Heart left ventricle (tissue), 16 donors: ENCODE measurements around the gene HK3. TPM values are rescaled to one million over a fixed set of nuclear protein-coding genes. Genes with fewer than 3 reads are reported as not detected.

Experiments used
- ATAC-seq, 4 donors: fragments of 200-7000 bp; cut with Tn5 transposase; one replicate each; pipeline ENCODE4 v1.9.1; 2020 to 2022; ENCODE audit warnings: moderate library complexity in 4 of 4, mild to moderate bottlenecking in 3 of 4, moderate number of reproducible peaks in 1 of 4
- DNase-seq, 5 donors: peaks; one replicate each; pipeline ENCODE4 v3.0.0-alpha.2; 2020
- H3K27ac ChIP-seq, 12 donors: fragments of 200-600 bp; sonication (generic) in 4 of 12; one replicate each; pipeline versions ENCODE4 v1.5.0 to v1.8.0; 2016 to 2022; ENCODE audit warnings: mild to moderate bottlenecking in 2 of 12
- H3K27me3 ChIP-seq, 9 donors: fragments of 200-600 bp; sonication (generic) in 2 of 9; one replicate each; pipeline versions ENCODE4 v1.5.1 to v1.8.0; 2016 to 2022; ENCODE audit warnings: mild to moderate bottlenecking in 3 of 9
- H3K36me3 ChIP-seq, 9 donors: fragments of 200-600 bp; sonication (generic) in 2 of 9; one replicate each; pipeline versions ENCODE4 v1.5.0 to v1.8.0; 2018 to 2022; ENCODE audit warnings: mild to moderate bottlenecking in 2 of 9
- H3K4me1 ChIP-seq, 12 donors: fragments of 200-600 bp; sonication (generic) in 4 of 12; one replicate each; pipeline versions ENCODE4 v1.5.0 to v1.8.0; 2016 to 2022; ENCODE audit warnings: mild to moderate bottlenecking in 3 of 12
- H3K4me3 ChIP-seq, 12 donors: fragments of 200-600 bp; sonication (generic) in 4 of 12; one replicate each; pipeline versions ENCODE4 v1.5.0 to v1.8.0; 2017 to 2022; ENCODE audit warnings: mild to moderate bottlenecking in 9 of 12, moderate library complexity in 4 of 12
- H3K9me3 ChIP-seq, 12 donors: fragments of 200-600 bp; sonication (generic) in 4 of 12; one replicate each; pipeline versions ENCODE4 v1.5.0 to v1.8.0; 2016 to 2022; ENCODE audit warnings: mild to moderate bottlenecking in 1 of 12
- CTCF ChIP-seq, 12 donors: fragments of 200-600 bp; sonication (generic) in 4 of 12; IDR thresholded peaks; one replicate each; pipeline versions ENCODE4 v1.5.0 to v1.8.0; 2018 to 2022; ENCODE audit warnings: antibody characterized with exemption in 12 of 12, mild to moderate bottlenecking in 5 of 12
- POLR2A ChIP-seq, 2 donors: fragments of 450-650 bp; IDR thresholded peaks; one replicate each; pipeline ENCODE4 v1.6.1; 2017; ENCODE audit warnings: antibody characterized with exemption in 2 of 2, mild to moderate bottlenecking in 2 of 2, moderate library complexity in 2 of 2
- WGBS, 4 donors: extraction: QIAGEN DNeasy Blood & Tissue Kit in 2 of 4; methylation state at CpG; one replicate each; pipeline versions ENCODE4 v1.1.5 to v1.1.7; 2013 to 2018; 5-methylcytosine and 5-hydroxymethylcytosine counted together
- intact Hi-C, 10 donors: fragments of 100-400 bp; cut with DNase I; formaldehyde crosslinking; loops; one replicate each; pipeline versions ENCODE4 v1.11.1 to v1.14.2; 2022
- polyA plus RNA-seq, 2 donors: library from polyadenylated mRNA; stranded (reverse); fragments of 200-250 nt; gene quantifications; one replicate each; pipeline ENCODE4 v1.2.3, GENCODE V29; 2013
- total RNA-seq, 9 donors: library from RNA; depleted of rRNA in 2 of 9; stranded (reverse); fragments of >200 nt in 2 of 9; fragmentation: NEBNext Ultra II Directional in 3 of 9; extraction: Animal tissue kit (Norgen Biotek cat#: 25700) in 3 of 9; gene quantifications; one replicate each; pipeline versions ENCODE4 v1.1.0 to v1.2.4, GENCODE V29; 2016 to 2023
- donor health status: ischemic (EF 13 %, LVEDD 7.1; RV severe dilation, severe dysfunction).
- donor health status: healthy with polysubstance abuse.
- donor health status: DM: no; HTN: yes; CAD: no.
- donor health status: DM: no; HTN: no; CAD: no.
- donor health status: ischemic (EF 25% LVEDD 6.9; RV normal size, moderate dysfunction).
- donor health status: ischemic (EF 25% LVEDD 5.7; RV mildly dilated, moderate dysfunction).
- donor health status: healthy.
- donor health status: DM: yes; HTN: yes; CAD: no.
- donor health status: ischemic (EF 35%, LVEDD 5.7; RV mildly dilated, moderate dysfunction).
- donor health status: nonischemic (EF 11% LVEDD 7.7; RV severe dilation, severe dysfunction).
- donor health status: DM: yes; HTN: yes; CAD: no.
- donor health status: PGD.
- donor health status: ischemic (EF 29% LVEDD 5.4; RV normal size, mild dysfunction).
- donor health status: nonischemic (EF 23%, LVEDD 6.1; RV moderate dilation, normal function).

Gene HK3
- total and polyA plus RNA-seq, 11 donors = 0.46 to 44.0 (median 2.5) TPM

GRCh38 chr5:176934309-176934930, 35.3 kb upstream of the HK3 start:
- no peak for ATAC-seq
- Histone ChIP-seq H3K4me3 (no peak overlapping the region), H3K4me1 (peaks cover 0 to 17% (median 0%) of the 10 kb centered on the region in 12 donors), H3K9me3 (no peaks in the 10 kb centered on the region), H3K27ac (no peak overlapping the region), H3K36me3 (peaks cover 0 to 92% (median 68%) of the 10 kb centered on the region in 9 donors), H3K27me3 (no peaks in the 10 kb centered on the region)
- no peak for DNase-seq
- TF ChIP-seq CTCF (IDR thresholded peaks at IDR 0.05) (no peak), POLR2A (IDR thresholded peaks at IDR 0.05) (no peak)
- intact Hi-C loops = no loop called here
- 87 to 96% (median 94%) methylated on average over 7 of the region's 7 CpGs for WGBS, 4 donors

DNA sequence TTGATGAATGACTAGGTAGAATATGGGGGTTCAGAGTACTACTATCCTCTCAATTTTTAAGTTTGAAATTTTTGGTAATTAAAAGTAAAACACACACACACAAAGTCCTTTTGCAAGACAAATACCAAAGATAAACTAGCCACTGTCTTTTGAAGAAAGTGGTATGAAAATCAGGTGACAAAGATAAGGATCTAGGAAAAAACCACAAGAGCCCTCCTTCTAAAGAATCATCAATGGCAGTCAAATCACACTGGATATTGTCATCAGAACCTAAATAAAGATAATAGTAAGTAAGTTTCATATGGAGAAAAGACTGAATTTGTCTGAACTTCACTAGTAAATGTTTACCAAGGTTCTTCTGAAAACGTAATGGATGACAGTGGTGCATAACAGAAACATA, 30.5 kb upstream of the HK3 start:
- TF ChIP-seq CTCF (IDR thresholded peaks at IDR 0.05) (no peak), POLR2A (IDR thresholded peaks at IDR 0.05) (no peak)
- WGBS, 4 donors = 95 to 98% (median 95%) methylated on average over 1 of the region's 1 CpG
- DNase-seq (no peak), ATAC-seq (no peak)
- intact Hi-C loops = no loop called here
- no peak overlapping the region for H3K4me3 ChIP-seq
- H3K9me3 ChIP-seq = no peaks in the 10 kb centered on the region
- H3K27ac ChIP-seq = no peak overlapping the region
- H3K4me1 ChIP-seq = no peaks in the 10 kb centered on the region
- no peaks in the 10 kb centered on the region for H3K27me3 ChIP-seq
- peaks cover 0 to 75% (median 45%) of the 10 kb centered on the region in 9 donors for H3K36me3 ChIP-seq

DNA sequence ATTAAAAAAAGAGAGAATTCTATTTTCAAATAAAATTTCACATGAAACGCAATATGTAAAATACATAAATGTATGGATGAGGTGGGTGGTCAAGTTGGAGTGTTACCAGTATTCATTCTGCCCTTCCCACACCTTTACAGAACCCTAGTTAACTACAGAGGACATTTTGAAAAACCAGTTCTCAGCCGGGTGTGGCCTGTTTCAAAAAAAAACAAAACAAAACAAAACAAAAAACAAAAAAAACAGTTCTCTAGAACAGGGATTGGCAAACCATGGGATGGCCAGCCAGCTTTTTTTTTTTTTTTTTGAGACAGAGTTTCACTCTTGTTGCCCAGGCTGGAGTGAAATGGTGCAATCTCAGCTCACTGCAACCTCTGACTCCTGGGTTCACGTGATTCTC, 28.4 kb upstream of the HK3 start:
- no peaks in the 10 kb centered on the region for H3K4me1 ChIP-seq
- no peaks in the 10 kb centered on the region for H3K9me3 ChIP-seq
- WGBS, 4 donors = 93 to 97% (median 96%) methylated on average over 3 of the region's 3 CpGs
- no peak for ATAC-seq
- TF ChIP-seq POLR2A (IDR thresholded peaks at IDR 0.05) (no peak), CTCF (IDR thresholded peaks at IDR 0.05) (no peak)
- no peak overlapping the region for H3K27ac ChIP-seq
- peaks cover 0 to 57% (median 24%) of the 10 kb centered on the region in 9 donors for H3K36me3 ChIP-seq
- intact Hi-C loops = no loop called here
- no peaks in the 10 kb centered on the region for H3K27me3 ChIP-seq
- no peak for DNase-seq
- H3K4me3 ChIP-seq = no peak overlapping the region

DNA sequence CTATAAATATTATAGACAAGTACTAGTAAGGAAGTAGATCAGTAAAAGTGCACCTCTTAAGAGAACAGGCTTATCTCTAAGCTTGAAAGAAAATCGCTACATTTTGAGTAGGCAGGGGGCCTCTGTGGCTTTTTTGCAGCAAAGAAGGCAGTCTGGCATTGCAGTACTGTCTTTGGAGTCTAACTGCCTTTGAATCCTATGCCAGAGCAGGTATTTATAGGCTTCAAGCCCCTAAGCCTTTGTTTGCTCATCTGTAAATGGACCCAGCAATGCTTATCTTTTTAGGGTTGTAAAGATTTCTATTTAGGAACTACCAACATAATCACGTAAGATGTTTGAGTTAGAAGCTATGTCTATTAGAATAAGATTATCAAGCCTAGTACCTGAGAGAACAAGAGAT, 23.7 kb upstream of the HK3 start:
- H3K4me3 ChIP-seq = no peak overlapping the region
- WGBS, 4 donors = 88 to 96% (median 91%) methylated on average over 2 of the region's 2 CpGs
- no peak for TF ChIP-seq CTCF (IDR thresholded peaks at IDR 0.05)
- no peak for TF ChIP-seq POLR2A (IDR thresholded peaks at IDR 0.05)
- H3K27me3 ChIP-seq = no peaks in the 10 kb centered on the region
- intact Hi-C loops = no loop called here
- no peak for DNase-seq
- no peaks in the 10 kb centered on the region for H3K4me1 ChIP-seq
- peaks cover 0 to 30% (median 15%) of the 10 kb centered on the region in 9 donors for H3K36me3 ChIP-seq
- no peaks in the 10 kb centered on the region for H3K9me3 ChIP-seq
- no peak overlapping the region for H3K27ac ChIP-seq
- no peak for ATAC-seq
